ENCODE measurements around the gene DHCR24.

The DHCR24 gene

GRCh38 chr1:54871275-54872035 is 15.5 kb downstream of the DHCR24 start:
- TF ChIP-seq CTCF (IDR thresholded peaks at IDR 0.05; ENCODE audit: insufficient read depth, low read depth, low read length, missing control alignments) = no peak
- no peak overlapping the region for H3K4me3 ChIP-seq (ENCODE audit: low read length)
- DNase-seq (ENCODE audit: low read depth) = no peak

- no peak for DNase-seq (ENCODE audit: low read depth)
- TF ChIP-seq CTCF (IDR thresholded peaks at IDR 0.05; ENCODE audit: insufficient read depth, low read depth, low read length, missing control alignments) = no peak
- H3K4me3 ChIP-seq (ENCODE audit: low read length) = no peak overlapping the region
These were observed 16.1 kb downstream of the DHCR24 start for GRCh38 chr1:54870869-54871268.

DNA sequence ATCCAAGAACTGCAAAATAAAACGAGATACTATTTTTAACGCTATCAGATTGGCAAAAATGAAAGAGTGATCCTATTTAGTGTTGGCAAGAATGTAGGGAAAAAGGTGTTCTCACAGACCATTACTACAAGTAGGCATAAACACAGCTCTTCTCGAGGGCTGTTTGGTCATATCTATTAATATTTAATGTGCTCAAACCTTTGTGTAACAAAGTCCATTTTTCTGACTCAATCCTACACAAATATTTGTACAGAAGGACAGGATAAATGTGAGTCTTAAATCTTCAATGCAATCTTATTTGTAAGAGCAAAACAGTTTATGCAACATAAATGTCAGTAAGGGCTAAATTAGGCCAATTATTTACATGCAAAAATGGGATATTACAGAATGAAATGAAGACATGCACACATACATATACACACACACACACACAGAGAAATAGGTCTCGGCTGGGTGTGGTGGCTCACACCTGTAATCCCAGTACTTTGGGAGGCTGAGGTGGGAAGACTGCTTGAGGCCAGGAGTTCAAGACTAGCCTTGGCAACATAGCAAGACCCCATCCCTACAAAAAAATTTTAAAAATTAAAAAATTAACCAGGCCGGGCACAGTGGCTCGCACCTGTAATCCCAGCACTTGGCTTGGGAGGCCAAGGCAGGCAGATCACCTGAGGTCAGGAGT is 17.7 kb downstream of the DHCR24 start:
- no peak for DNase-seq (ENCODE audit: low read depth)
- no peak for TF ChIP-seq CTCF (IDR thresholded peaks at IDR 0.05; ENCODE audit: insufficient read depth, low read depth, low read length, missing control alignments)
- H3K4me3 ChIP-seq (ENCODE audit: low read length) = no peak overlapping the region

DNA sequence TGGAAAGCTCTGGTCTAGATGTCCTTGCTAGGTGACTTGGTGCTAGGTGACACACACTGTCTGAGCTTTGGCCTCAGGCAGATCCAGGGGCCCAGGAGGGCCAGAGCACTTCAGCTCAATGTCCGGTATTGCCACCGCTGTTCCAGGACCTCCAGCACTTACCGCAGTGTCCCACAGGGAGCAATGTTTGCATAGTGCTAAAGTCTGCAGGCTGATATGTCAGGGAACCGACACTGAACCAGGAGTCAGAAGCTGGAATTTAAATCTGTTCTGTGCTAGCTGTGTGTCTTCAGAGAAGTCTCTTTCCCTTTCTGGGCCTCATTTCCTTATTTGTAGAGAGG is 19.3 kb downstream of the DHCR24 start:
- TF ChIP-seq CTCF (IDR thresholded peaks at IDR 0.05; ENCODE audit: insufficient read depth, low read depth, low read length, missing control alignments) = no peak
- DNase-seq (ENCODE audit: low read depth) = no peak
- H3K4me3 ChIP-seq (ENCODE audit: low read length) = no peak overlapping the region

DNA sequence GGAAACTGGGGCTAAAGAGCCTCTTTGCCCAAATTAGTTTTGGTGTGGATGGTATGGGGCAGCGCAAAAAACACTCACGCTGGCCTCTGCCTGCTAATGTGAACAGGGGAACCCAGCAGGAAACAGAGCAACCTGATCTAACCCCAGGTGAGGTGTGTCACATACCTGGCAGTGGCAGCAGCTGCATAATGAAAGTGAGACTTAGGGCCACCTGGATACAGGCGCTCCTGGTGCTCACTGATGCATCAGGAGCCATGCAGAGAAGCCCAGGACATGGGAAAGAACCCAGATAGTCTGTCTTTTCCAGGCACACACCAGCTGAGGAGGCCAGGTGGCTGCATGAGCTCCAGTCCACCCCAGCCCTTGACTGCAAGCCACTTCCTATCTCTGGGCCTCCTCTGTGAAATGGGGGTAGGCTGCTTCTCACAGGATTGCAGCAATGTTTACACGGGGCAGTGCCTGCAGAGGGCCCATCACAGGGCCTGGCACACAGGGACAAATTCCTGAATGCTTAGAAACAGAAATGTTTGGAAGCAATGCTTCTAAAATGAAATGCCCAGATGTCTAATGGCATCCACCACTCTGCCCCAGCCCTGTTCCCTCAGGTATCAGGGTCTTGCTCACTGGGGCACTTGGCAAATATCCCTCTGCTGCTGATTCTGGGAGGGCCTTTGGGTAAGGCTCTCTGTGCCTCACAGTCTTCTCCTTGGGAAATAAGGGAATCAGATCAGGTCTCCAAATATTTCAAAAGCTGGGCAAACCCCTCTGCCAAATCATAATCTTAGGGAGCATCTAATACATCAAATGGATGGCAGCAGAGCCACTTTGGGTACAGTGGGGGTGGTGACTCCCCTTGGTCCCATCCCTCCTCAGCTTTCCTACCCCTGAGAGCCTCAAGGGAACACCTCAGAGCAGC is 19.9 kb downstream of the DHCR24 start:
- no peak for TF ChIP-seq CTCF (IDR thresholded peaks at IDR 0.05; ENCODE audit: insufficient read depth, low read depth, low read length, missing control alignments)
- H3K4me3 ChIP-seq (ENCODE audit: low read length) = no peak overlapping the region
- DNase-seq (ENCODE audit: low read depth) = no peak

GRCh38 chr1:54865238-54866073 is 21.5 kb downstream of the DHCR24 start:
- DNase-seq (ENCODE audit: low read depth) = no peak
- TF ChIP-seq CTCF (IDR thresholded peaks at IDR 0.05; ENCODE audit: insufficient read depth, low read depth, low read length, missing control alignments) = no peak
- no peak overlapping the region for H3K4me3 ChIP-seq (ENCODE audit: low read length)

Measured in epithelial cell of esophagus (primary cell).